ENCODE results near the gene EVA1C. TPM values are rescaled to one million over a fixed set of nuclear protein-coding genes. Genes with fewer than 3 reads are reported as not detected.

The EVA1C gene
- total and polyA plus RNA-seq, 9 of the 15 experiments (the other 6 are each of a cell fraction or from before 2014, with no cell fraction given), result 0.22 TPM; not detected in 8

- TF ChIP-seq, protein P1, sequence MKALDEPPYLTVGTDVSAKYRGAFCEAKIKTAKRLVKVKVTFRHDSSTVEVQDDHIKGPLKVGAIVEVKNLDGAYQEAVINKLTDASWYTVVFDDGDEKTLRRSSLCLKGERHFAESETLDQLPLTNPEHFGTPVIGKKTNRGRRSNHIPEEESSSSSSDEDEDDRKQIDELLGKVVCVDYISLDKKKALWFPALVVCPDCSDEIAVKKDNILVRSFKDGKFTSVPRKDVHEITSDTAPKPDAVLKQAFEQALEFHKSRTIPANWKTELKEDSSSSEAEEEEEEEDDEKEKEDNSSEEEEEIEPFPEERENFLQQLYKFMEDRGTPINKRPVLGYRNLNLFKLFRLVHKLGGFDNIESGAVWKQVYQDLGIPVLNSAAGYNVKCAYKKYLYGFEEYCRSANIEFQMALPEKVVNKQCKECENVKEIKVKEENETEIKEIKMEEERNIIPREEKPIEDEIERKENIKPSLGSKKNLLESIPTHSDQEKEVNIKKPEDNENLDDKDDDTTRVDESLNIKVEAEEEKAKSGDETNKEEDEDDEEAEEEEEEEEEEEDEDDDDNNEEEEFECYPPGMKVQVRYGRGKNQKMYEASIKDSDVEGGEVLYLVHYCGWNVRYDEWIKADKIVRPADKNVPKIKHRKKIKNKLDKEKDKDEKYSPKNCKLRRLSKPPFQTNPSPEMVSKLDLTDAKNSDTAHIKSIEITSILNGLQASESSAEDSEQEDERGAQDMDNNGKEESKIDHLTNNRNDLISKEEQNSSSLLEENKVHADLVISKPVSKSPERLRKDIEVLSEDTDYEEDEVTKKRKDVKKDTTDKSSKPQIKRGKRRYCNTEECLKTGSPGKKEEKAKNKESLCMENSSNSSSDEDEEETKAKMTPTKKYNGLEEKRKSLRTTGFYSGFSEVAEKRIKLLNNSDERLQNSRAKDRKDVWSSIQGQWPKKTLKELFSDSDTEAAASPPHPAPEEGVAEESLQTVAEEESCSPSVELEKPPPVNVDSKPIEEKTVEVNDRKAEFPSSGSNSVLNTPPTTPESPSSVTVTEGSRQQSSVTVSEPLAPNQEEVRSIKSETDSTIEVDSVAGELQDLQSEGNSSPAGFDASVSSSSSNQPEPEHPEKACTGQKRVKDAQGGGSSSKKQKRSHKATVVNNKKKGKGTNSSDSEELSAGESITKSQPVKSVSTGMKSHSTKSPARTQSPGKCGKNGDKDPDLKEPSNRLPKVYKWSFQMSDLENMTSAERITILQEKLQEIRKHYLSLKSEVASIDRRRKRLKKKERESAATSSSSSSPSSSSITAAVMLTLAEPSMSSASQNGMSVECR (CRISPR knock-in tag; IDR thresholded peaks at IDR 0.05), result no peak
- TF ChIP-seq SMAD2 (IDR thresholded peaks at IDR 0.05; ENCODE audit: low read depth, low read length) (no peak), SNIP1 (IDR thresholded peaks at IDR 0.05; ENCODE audit: low read depth) (no peak)
Measured at GRCh38 chr21:32476661-32477423, 64.3 kb downstream of the EVA1C start (continued).

GRCh38 chr21:32477424-32477745 is 64.9 kb downstream of the EVA1C start:
- no peak for DNase-seq (ENCODE audit: extremely low read depth in 1 of 4, low spot score in 3 of 4)
- ChIA-PET POLR2A (no interaction called here), CTCF (ENCODE audit: low intra/inter-chr PET ratio) (no interaction called here)
- Histone ChIP-seq H3K4me3 (no peak overlapping the region), H3K4me1 (replicated peaks in 1 of 2; ENCODE audit: control insufficient read depth in 2 of 2, insufficient read depth in 2 of 2, low read length in 2 of 2) (no peaks in the 10 kb centered on the region; a peak in 2 of 5 replicates), H2AFZ (ENCODE audit: low read depth, low read length) (peak overlapping the region; percentile 53), H3K9ac (ENCODE audit: insufficient read depth in 1 of 2, low read depth in 2 of 2, low read length in 2 of 2) (no peak overlapping the region), H3K79me2 (ENCODE audit: control insufficient read depth, insufficient read depth, low read length) (no peaks in the 10 kb centered on the region), H3K27ac (ENCODE audit: extremely low read depth, low read depth, low read length) (no peak overlapping the region), H3K27me3 (ENCODE audit: control insufficient read depth in 2 of 2, insufficient read depth in 2 of 2, low read length in 2 of 2) (peaks cover 26 to 37% of the 10 kb centered on the region in 2 experiments), H3K4me2 (ENCODE audit: insufficient read depth, low read length) (peak overlapping the region; percentile 5; the same call in 1 of the 2 replicates), H4K20me1 (replicated peaks; ENCODE audit: control insufficient read depth, insufficient read depth, low read length) (no peaks in the 10 kb centered on the region), H3K9me3 (replicated peaks; ENCODE audit: control insufficient read depth, insufficient read depth, low read depth, low read length) (no peaks in the 10 kb centered on the region), H3K9me1 (ENCODE audit: control insufficient read depth, insufficient read depth, low read length) (no peaks in the 10 kb centered on the region), H3K36me3 (ENCODE audit: control insufficient read depth, insufficient read depth, low read length) (no peaks in the 10 kb centered on the region)
- intact Hi-C loops (cut with micrococcal nuclease) (no loop called here), in situ Hi-C loops (cut with MboI) (no loop called here)
- peak; percentile 38; the same call in 2 of the 3 replicates for ATAC-seq
- no TSS peak for BruUV-seq (replicated peaks)
- FAIRE-seq, result no peak
- WGBS (ENCODE audit: insufficient coverage, low coverage, missing lambda C conversion rate), result 11% methylated on average over 4 of the region's 9 CpGs
- TF ChIP-seq HNRNPH1 (optimal IDR thresholded peaks at IDR 0.05; ENCODE audit: low read depth, low read length) (no peak), CBFA2T3 (IDR thresholded peaks at IDR 0.05) (no peak), CUX1 (CRISPR knock-in tag; IDR thresholded peaks at IDR 0.05) (no peak), POLR3G (IDR thresholded peaks at IDR 0.05; ENCODE audit: extremely low read depth, insufficient read length, insufficient replicate concordance) (no peak), ZEB2 (IDR thresholded peaks at IDR 0.05) (no peak), SMAD3 (CRISPR knock-in tag; conservative IDR thresholded peaks at IDR 0.05) (no peak)
- TF ChIP-seq, protein P2, sequence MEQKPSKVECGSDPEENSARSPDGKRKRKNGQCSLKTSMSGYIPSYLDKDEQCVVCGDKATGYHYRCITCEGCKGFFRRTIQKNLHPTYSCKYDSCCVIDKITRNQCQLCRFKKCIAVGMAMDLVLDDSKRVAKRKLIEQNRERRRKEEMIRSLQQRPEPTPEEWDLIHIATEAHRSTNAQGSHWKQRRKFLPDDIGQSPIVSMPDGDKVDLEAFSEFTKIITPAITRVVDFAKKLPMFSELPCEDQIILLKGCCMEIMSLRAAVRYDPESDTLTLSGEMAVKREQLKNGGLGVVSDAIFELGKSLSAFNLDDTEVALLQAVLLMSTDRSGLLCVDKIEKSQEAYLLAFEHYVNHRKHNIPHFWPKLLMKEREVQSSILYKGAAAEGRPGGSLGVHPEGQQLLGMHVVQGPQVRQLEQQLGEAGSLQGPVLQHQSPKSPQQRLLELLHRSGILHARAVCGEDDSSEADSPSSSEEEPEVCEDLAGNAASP (IDR thresholded peaks at IDR 0.05), result no peak
